CD4-positive, alpha-beta T cell (primary cell): ENCODE measurements around the gene PRDM12. TPM values are rescaled to one million over a fixed set of nuclear protein-coding genes. Genes with fewer than 3 reads are reported as not detected.

ENCODE experiments used
- ATAC-seq: fragments of 200-7000 bp; cut with Tn5 transposase; one replicate; pipeline ENCODE4 v1.10.0; 2022; ENCODE audit warnings: mild to moderate bottlenecking; ENCODE audit not compliant: poor library complexity
- CTCF ChIA-PET: fragments of 350-600 bp; sonication (Branson Sonifier 250); formaldehyde crosslinking; loops from one replicate; lab custom pipeline; 2021; ENCODE audit warnings: antibody characterized with exemption, inconsistent platforms; lab: Charles Lee
- POLR2A ChIA-PET: fragments of 350-600 bp; sonication (Branson Sonifier 250); formaldehyde crosslinking; loops from one replicate; lab custom pipeline; 2021; ENCODE audit warnings: antibody characterized with exemption, inconsistent platforms; lab: Charles Lee
- DNase-seq, 14 experiments: peaks; one replicate each; pipeline ENCODE4 v3.0.0-alpha.2; 2013 to 2020; ENCODE audit warnings: mixed read lengths in 2 of 14
- H3K27ac ChIP-seq, 2 donors: one replicate each; pipeline versions ENCODE4 v1.5.1 to v1.7.0; 2013; ENCODE audit warnings: low read length in 2 of 2, low read depth in 1 of 2, mild to moderate bottlenecking in 1 of 2
- H3K27me3 ChIP-seq, 2 experiments: 1 replicate in 1 of 2; 2 replicates in 1 of 2; pipeline versions ENCODE4 v1.6.1 to v1.7.0; 2013; ENCODE audit warnings: low read length in 2 of 2, control low read depth in 1 of 2, mild to moderate bottlenecking in 1 of 2, moderate library complexity in 1 of 2; ENCODE audit not compliant: insufficient read depth in 2 of 2, control insufficient read depth in 1 of 2
- H3K36me3 ChIP-seq: one replicate; pipeline ENCODE4 v1.6.1; 2013; ENCODE audit warnings: low read length, control low read depth; ENCODE audit not compliant: insufficient read depth
- H3K4me1 ChIP-seq: one replicate; pipeline ENCODE4 v1.6.1; 2013; ENCODE audit warnings: low read length, control low read depth; ENCODE audit not compliant: insufficient read depth
- H3K4me3 ChIP-seq: one replicate; pipeline ENCODE4 v1.5.1; 2013; ENCODE audit warnings: mild to moderate bottlenecking, low read length, moderate library complexity
- H3K9me3 ChIP-seq, 2 experiments: 1 replicate in 1 of 2; 2 replicates in 1 of 2; pipeline versions ENCODE4 v1.6.1 to v1.7.0; 2013; ENCODE audit warnings: low read length in 2 of 2, mild to moderate bottlenecking in 2 of 2, control low read depth in 1 of 2, moderate library complexity in 1 of 2; ENCODE audit not compliant: control insufficient read depth in 1 of 2, insufficient read depth in 1 of 2
- H3K27ac Mint-ChIP-seq: one replicate; pipeline ENCODE4 v1.8.0; 2020; ENCODE audit warnings: mixed read lengths
- H3K27me3 Mint-ChIP-seq: one replicate; pipeline ENCODE4 v1.8.0; 2021; ENCODE audit warnings: mixed read lengths
- H3K36me3 Mint-ChIP-seq: one replicate; pipeline ENCODE4 v1.8.0; 2021; ENCODE audit warnings: low read depth, mixed read lengths
- H3K4me1 Mint-ChIP-seq: one replicate; pipeline ENCODE4 v1.8.0; 2021; ENCODE audit warnings: low read depth, mixed read lengths
- H3K4me3 Mint-ChIP-seq: one replicate; pipeline ENCODE4 v1.8.0; 2020; ENCODE audit warnings: mild to moderate bottlenecking, mixed read lengths
- H3K9me3 Mint-ChIP-seq: one replicate; pipeline ENCODE4 v1.8.0; 2020; ENCODE audit warnings: mixed read lengths
- CTCF ChIP-seq: fragments of 200-600 bp; IDR thresholded peaks from one replicate; pipeline ENCODE4 v1.8.0; 2022; ENCODE audit warnings: antibody characterized with exemption, mild to moderate bottlenecking
- intact Hi-C, 2 experiments: fragments of 100-400 bp; cut with DNase I in 1 of 2; cut with micrococcal nuclease in 1 of 2; formaldehyde crosslinking; loops; one replicate each; pipeline versions ENCODE4 v1.15.1 to v1.9.0; 2023 to 2025; cut with DNase I, micrococcal nuclease
- total RNA-seq, 174 experiments: library from RNA in 2 of 174; stranded (reverse) in 2 of 174; gene quantifications; one replicate each; pipeline ENCODE4 v1.2.3 and lab custom pipeline; 2021 to 2026

Gene PRDM12
- total RNA-seq, 2 experiments from 2014 or later, result 0.14 TPM; not detected in 1

- H3K27me3 Mint-ChIP-seq, result no peaks in the 10 kb centered on the region
- Histone ChIP-seq H3K27me3 (no peaks in the 10 kb centered on the region), H3K4me3 (peak within 1 kb of the TSS; percentile 77), H3K36me3 (peaks cover 29% of the 10 kb centered on the region), H3K9me3 (peaks cover 0 to 8% of the 10 kb centered on the region in 2 experiments), H3K27ac (peak within 1 kb of the TSS; percentile 42 to 57), H3K4me1 (peaks cover 31% of the 10 kb centered on the region)
- CTCF ChIA-PET, result interaction anchor here (1.5 to 2.5 kb wide), 4 partner anchors 8 to 173 kb away, joined by 4 to 15 read pairs (median 8); no protein-coding TSS in a partner anchor
- no peak for TF ChIP-seq CTCF
- peak; percentile 96 to 99 (median 98) for DNase-seq
- peak within 1 kb of the TSS; percentile 79 for H3K27ac Mint-ChIP-seq
- peak; percentile 98 for ATAC-seq
- POLR2A ChIA-PET, result interaction anchor here (1.0 to 2.3 kb wide), 7 partner anchors 8 to 565 kb away, joined by 4 to 19 read pairs (median 10); partner anchors contain the start of gene NUP214
- H3K36me3 Mint-ChIP-seq, result peaks cover 43% of the 10 kb centered on the region
- intact Hi-C loops, result loop anchor here (1.0 to 10.0 kb wide), 6 partner anchors 19 to 801 kb away; partner anchors contain the start of genes NUP214 (in 2 of the 2) and FUBP3 (in 1 of the 2)
- H3K9me3 Mint-ChIP-seq, result no peaks in the 10 kb centered on the region
- H3K4me1 Mint-ChIP-seq, result peaks cover 44% of the 10 kb centered on the region
- H3K4me3 Mint-ChIP-seq, result peak within 1 kb of the TSS; percentile 95
Observed at GRCh38 chr9:130693426-130694191, 29.2 kb downstream of the PRDM12 start, which contains the start of gene EXOSC2. Gene EXOSC2 (plus strand): TSS chr9:130693780. CDS start chr9:130693792, 12 bp downstream.

- ChIA-PET POLR2A (interaction anchor here (1.0 to 2.3 kb wide), 4 partner anchors 10 to 566 kb away, joined by 4 to 19 read pairs (median 12); no protein-coding TSS in a partner anchor), CTCF (interaction anchor here (1.2 to 2.5 kb wide), 5 partner anchors 7 to 173 kb away, joined by 3 to 15 read pairs (median 6); no protein-coding TSS in a partner anchor)
- TF ChIP-seq CTCF, result no peak
- H3K36me3 ChIP-seq, result peaks cover 35% of the 10 kb centered on the region
- intact Hi-C loops, result loop anchor here in 1 of 2 experiments (5.0 to 10.0 kb wide), 3 partner anchors 117 to 802 kb away; partner anchors contain the start of genes FUBP3 and NUP214
- H3K9me3 ChIP-seq, result peaks cover 0 to 8% of the 10 kb centered on the region in 2 experiments
- peak overlapping the region; percentile 79 for H3K27ac Mint-ChIP-seq
- H3K4me3 Mint-ChIP-seq, result peak overlapping the region; percentile 95
- no peaks in the 10 kb centered on the region for H3K9me3 Mint-ChIP-seq
- H3K4me3 ChIP-seq, result peak overlapping the region; percentile 77
- no peaks in the 10 kb centered on the region for H3K27me3 Mint-ChIP-seq
- peaks cover 29% of the 10 kb centered on the region for H3K4me1 ChIP-seq
- peaks cover 49% of the 10 kb centered on the region for H3K36me3 Mint-ChIP-seq
- H3K27ac ChIP-seq, result peak overlapping the region in 1 of 2 donors; percentile 29
- no peaks in the 10 kb centered on the region for H3K27me3 ChIP-seq
- ATAC-seq (no peak), DNase-seq (peak in 1 of 14 experiments; percentile 29)
- H3K4me1 Mint-ChIP-seq, result peaks cover 44% of the 10 kb centered on the region
Observed at GRCh38 chr9:130694205-130694604, 29.8 kb downstream of the PRDM12 start.

DNA sequence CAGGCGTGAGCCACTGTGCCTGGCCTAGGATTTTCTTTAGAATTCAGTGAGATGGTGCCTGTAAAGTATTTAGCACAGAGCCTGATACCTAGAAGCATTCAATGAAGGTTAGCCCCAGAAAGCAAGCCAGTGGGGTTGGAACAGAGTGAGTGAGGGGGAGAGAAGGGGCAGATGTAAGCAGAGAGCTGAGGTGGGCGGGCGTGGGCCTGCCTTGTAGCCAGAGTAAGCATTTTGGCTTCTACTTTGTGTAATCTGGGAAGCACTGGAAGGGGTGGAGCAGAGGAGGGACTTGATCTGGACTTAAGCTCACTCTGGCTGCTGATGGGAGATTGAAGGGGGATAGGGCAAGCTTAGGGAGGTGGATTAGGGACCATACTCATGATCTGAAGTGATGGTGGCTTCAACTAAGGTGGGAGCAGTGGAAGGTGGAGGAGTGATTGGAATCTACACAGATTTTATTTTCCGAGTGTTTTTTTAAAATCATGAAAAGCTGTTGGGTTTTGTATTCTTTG lies 31.8 kb downstream of the PRDM12 start:
- H3K4me1 Mint-ChIP-seq, result peaks cover 44% of the 10 kb centered on the region

More for the DNA sequence above, 31.8 kb downstream of the PRDM12 start:
- Histone ChIP-seq H3K36me3 (peaks cover 51% of the 10 kb centered on the region), H3K4me1 (peaks cover 29% of the 10 kb centered on the region), H3K27ac (no peak overlapping the region), H3K9me3 (peaks cover 0 to 8% of the 10 kb centered on the region in 2 experiments), H3K4me3 (no peak overlapping the region), H3K27me3 (no peaks in the 10 kb centered on the region)
- Mint-ChIP-seq H3K27me3 (no peaks in the 10 kb centered on the region), H3K27ac (no peak overlapping the region), H3K9me3 (no peaks in the 10 kb centered on the region), H3K4me3 (peak overlapping the region; percentile 51), H3K36me3 (peaks cover 62% of the 10 kb centered on the region)
- DNase-seq (no peak), ATAC-seq (no peak)
- ChIA-PET POLR2A (no interaction called here), CTCF (no interaction called here)
- intact Hi-C loops, result loop anchor here in 1 of 2 experiments (10.0 kb wide), 1 partner anchor 429 kb away; the partner anchor contains the start of gene NUP214
- no peak for TF ChIP-seq CTCF
